ENCODE data around the gene SULF2.

The SULF2 gene

GRCh38 chr20:47735412-47736400 is 49.6 kb downstream of the SULF2 start:
- no peak for DNase-seq

GRCh38 chr20:47734870-47735269 is 50.4 kb downstream of the SULF2 start:
- DNase-seq: no peak

- DNase-seq: no peak
Measured at GRCh38 chr20:47733892-47734291, 51.4 kb downstream of the SULF2 start.

- no peak for DNase-seq
Measured at GRCh38 chr20:47730744-47731143, 54.5 kb downstream of the SULF2 start.

GRCh38 chr20:47729472-47729871 is 55.8 kb downstream of the SULF2 start:
- DNase-seq: no peak

- peak; percentile 63 for DNase-seq
Measured at GRCh38 chr20:47727909-47728361, 57.3 kb downstream of the SULF2 start.

- DNase-seq: peak; percentile 84
Measured at GRCh38 chr20:47727170-47727880, 58.0 kb downstream of the SULF2 start.

- no peak for DNase-seq
Measured at GRCh38 chr20:47726632-47727031, 58.6 kb downstream of the SULF2 start.

- DNase-seq: peak; percentile 89
Measured at GRCh38 chr20:47725248-47725973, 59.9 kb downstream of the SULF2 start.

GRCh38 chr20:47724910-47725247 is 60.4 kb downstream of the SULF2 start:
- no peak for DNase-seq

GRCh38 chr20:47724396-47724795 is 60.9 kb downstream of the SULF2 start:
- no peak for DNase-seq

- no peak for DNase-seq
Measured at GRCh38 chr20:47723322-47723721, 62.0 kb downstream of the SULF2 start.

- DNase-seq: no peak
Measured at GRCh38 chr20:47720636-47721427, 64.4 kb downstream of the SULF2 start.

GRCh38 chr20:47719625-47720024 is 65.7 kb downstream of the SULF2 start:
- no peak for DNase-seq

GRCh38 chr20:47719211-47719610 is 66.1 kb downstream of the SULF2 start:
- DNase-seq: no peak

GRCh38 chr20:47718398-47718797 is 66.9 kb downstream of the SULF2 start:
- DNase-seq: no peak

GRCh38 chr20:47717421-47717820 is 67.9 kb downstream of the SULF2 start:
- no peak for DNase-seq

GRCh38 chr20:47713878-47714450 is 71.3 kb downstream of the SULF2 start:
- DNase-seq: no peak

GRCh38 chr20:47713163-47713562 is 72.1 kb downstream of the SULF2 start:
- no peak for DNase-seq

GRCh38 chr20:47711046-47711752 is 74.1 kb downstream of the SULF2 start:
- DNase-seq: no peak

GRCh38 chr20:47710665-47711045 is 74.6 kb downstream of the SULF2 start:
- no peak for DNase-seq
